Stomach (tissue), 9 donors: Measurements from ENCODE around the gene RSAD1. TPM values are rescaled to one million over a fixed set of nuclear protein-coding genes. Genes with fewer than 3 reads are reported as not detected.

Experiments used
- DNase-seq, 2 donors: peaks; one replicate each; pipeline versions ENCODE4 v3.0.0 to v3.0.0-alpha.2; 2013 to 2019
- H3K27ac ChIP-seq, 5 donors: fragments of 200-600 bp in 4 of 5; sonication (generic) in 4 of 5; one replicate each; pipeline ENCODE4 v1.5.1; 2013 to 2019; ENCODE audit warnings: mild to moderate bottlenecking in 1 of 5, moderate library complexity in 1 of 5
- H3K27me3 ChIP-seq, 3 donors: fragments of 200-600 bp; sonication (generic); one replicate each; pipeline ENCODE4 v1.5.1; 2017 to 2019; ENCODE audit warnings: mixed run types in 1 of 3
- H3K36me3 ChIP-seq, 4 donors: fragments of 200-600 bp; sonication (generic); 1 replicate in 3 of 4; 2 replicates in 1 of 4; pipeline ENCODE4 v1.5.1; 2016 to 2019
- H3K4me1 ChIP-seq, 4 donors: fragments of 200-600 bp; sonication (generic); one replicate each; pipeline ENCODE4 v1.5.1; 2016 to 2019
- H3K4me3 ChIP-seq, 4 donors: fragments of 200-600 bp; sonication (generic) in 3 of 4; one replicate each; pipeline ENCODE4 v1.5.1; 2016 to 2019; ENCODE audit warnings: mild to moderate bottlenecking in 1 of 4
- H3K9me3 ChIP-seq, 4 donors: fragments of 200-600 bp; sonication (generic); one replicate each; pipeline ENCODE4 v1.5.1; 2016 to 2019
- CTCF ChIP-seq, 7 experiments: fragments of 450-650 bp in 4 of 7; fragments of 200-600 bp in 3 of 7; sonication (generic) in 3 of 7; IDR thresholded peaks; one replicate each; pipeline ENCODE4 v1.5.1; 2016 to 2019; ENCODE audit warnings: antibody characterized with exemption in 7 of 7, control low read depth in 2 of 7, mild to moderate bottlenecking in 1 of 7
- EP300 ChIP-seq: sonication (generic); formaldehyde crosslinking; IDR thresholded peaks from one replicate; pipeline ENCODE4 v1.6.1; 2017; ENCODE audit warnings: antibody characterized with exemption
- POLR2A ChIP-seq, 4 donors: fragments of 450-650 bp; IDR thresholded peaks; one replicate each; pipeline ENCODE4 v1.6.1; 2016; ENCODE audit warnings: antibody characterized with exemption in 4 of 4, control low read depth in 2 of 4, mild to moderate bottlenecking in 1 of 4, moderate library complexity in 1 of 4
- POLR2AphosphoS5 ChIP-seq, 3 donors: sonication (generic); formaldehyde crosslinking; IDR thresholded peaks; one replicate each; pipeline ENCODE4 v1.6.1; 2016; ENCODE audit warnings: antibody characterized with exemption in 3 of 3
- WGBS, 5 donors: extraction: QIAGEN DNeasy Blood & Tissue Kit in 3 of 5; methylation state at CpG; one replicate each; pipeline versions ENCODE4 v1.1.5 to v1.1.7; 2013 to 2018; 5-methylcytosine and 5-hydroxymethylcytosine counted together
- intact Hi-C: fragments of 100-400 bp; cut with DNase I; formaldehyde crosslinking; loops from one replicate; pipeline ENCODE4 v1.15.1; 2023; ENCODE audit warnings: low total_unique reads
- polyA plus RNA-seq, 3 donors: library from polyadenylated mRNA; stranded (reverse); fragments of 200-250 nt; gene quantifications; one replicate each; pipeline ENCODE4 v1.2.3, GENCODE V29; 2013
- total RNA-seq, 5 donors: library from RNA; depleted of rRNA; stranded (reverse); fragments of >200 nt; gene quantifications; one replicate each; pipeline versions ENCODE4 v1.1.0 to v1.2.3, GENCODE V29; 2014 to 2016
- donor health status: healthy with polysubstance abuse.
- donor health status: Bipolar disorder and iron deficiency.
- donor health status: healthy.

Gene RSAD1
- total and polyA plus RNA-seq, 8 donors, result 18.7 to 54.8 (median 26.3) TPM

DNA sequence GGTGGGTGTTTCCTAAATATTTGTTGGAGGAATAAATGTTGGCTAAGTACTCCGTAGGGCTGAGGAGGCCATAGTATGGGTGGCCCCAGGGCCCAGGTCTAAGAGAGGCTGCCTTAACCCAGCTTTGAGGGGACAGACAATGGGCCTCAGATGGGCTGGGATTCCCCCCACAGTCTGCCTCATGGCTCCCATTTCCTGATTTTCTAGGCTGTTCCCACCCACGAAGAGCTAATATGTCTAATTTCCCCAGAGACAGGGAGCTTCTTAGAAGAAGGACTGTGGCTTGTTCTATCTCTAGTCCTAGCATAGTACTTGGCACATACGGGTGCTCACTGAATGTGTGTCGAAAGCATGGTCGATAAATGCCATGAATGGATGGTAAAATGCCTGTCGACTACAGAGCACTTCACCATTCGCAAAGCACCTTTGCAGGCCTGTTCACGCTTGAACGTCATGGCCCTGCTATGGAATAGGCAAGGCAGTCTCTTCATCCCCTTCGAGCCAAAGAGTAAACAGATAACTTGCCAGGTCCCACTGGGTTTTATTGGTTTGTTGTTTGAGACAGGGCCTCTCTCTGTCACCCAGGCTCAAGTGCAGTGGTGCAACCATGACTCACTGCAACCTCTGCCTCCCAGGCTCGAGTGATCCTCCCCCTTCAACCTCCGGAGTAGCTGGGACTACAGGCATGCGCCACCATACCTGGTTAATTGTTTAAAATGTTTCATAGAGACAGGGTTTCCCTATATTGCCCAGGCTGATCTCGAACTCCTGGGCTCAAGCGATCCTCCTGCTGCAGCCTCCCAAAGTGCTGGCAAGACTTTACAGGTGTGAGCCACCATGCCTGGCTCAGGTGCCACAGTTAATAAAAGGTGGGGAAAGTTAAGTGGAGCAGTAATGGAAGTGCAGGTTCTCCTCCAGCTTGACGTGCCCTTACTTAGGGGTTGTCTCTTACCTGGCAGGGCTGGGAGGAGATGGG, 19.7 kb upstream of the RSAD1 start:
- Histone ChIP-seq H3K27ac (no peak overlapping the region), H3K36me3 (peaks cover 0 to 37% (median 32%) of the 10 kb centered on the region in 4 donors), H3K4me3 (no peak overlapping the region), H3K27me3 (no peaks in the 10 kb centered on the region), H3K4me1 (peaks cover 0 to 3% (median 0%) of the 10 kb centered on the region in 4 donors), H3K9me3 (no peaks in the 10 kb centered on the region)
- WGBS, 5 donors, result 79 to 84% (median 81%) methylated on average over 16 of the region's 16 CpGs
- TF ChIP-seq EP300 (no peak), CTCF (IDR thresholded peaks at IDR 0.05) (no peak), POLR2A (IDR thresholded peaks at IDR 0.05) (no peak), POLR2AphosphoS5 (IDR thresholded peaks at IDR 0.05) (no peak)
- no peak for DNase-seq
- intact Hi-C loops, result no loop called here

- Histone ChIP-seq H3K27ac (no peak overlapping the region), H3K4me3 (no peak overlapping the region), H3K4me1 (peaks cover 0 to 8% (median 1%) of the 10 kb centered on the region in 4 donors), H3K27me3 (no peaks in the 10 kb centered on the region), H3K36me3 (peaks cover 0 to 39% (median 35%) of the 10 kb centered on the region in 4 donors), H3K9me3 (no peaks in the 10 kb centered on the region)
- intact Hi-C loops, result no loop called here
- TF ChIP-seq POLR2A (IDR thresholded peaks at IDR 0.05) (no peak), EP300 (no peak), POLR2AphosphoS5 (IDR thresholded peaks at IDR 0.05) (no peak), CTCF (IDR thresholded peaks at IDR 0.05) (no peak)
- DNase-seq, result no peak
- 69 to 91% (median 86%) methylated on average over 4 of the region's 4 CpGs for WGBS, 5 donors
Observed at GRCh38 chr17:50459756-50460155, 18.9 kb upstream of the RSAD1 start.

GRCh38 chr17:50460831-50461526, 17.7 kb upstream of the RSAD1 start:
- Histone ChIP-seq H3K9me3 (no peaks in the 10 kb centered on the region), H3K36me3 (peaks cover 0 to 46% (median 40%) of the 10 kb centered on the region in 4 donors), H3K27me3 (no peaks in the 10 kb centered on the region), H3K4me1 (peaks cover 0 to 8% (median 3%) of the 10 kb centered on the region in 4 donors), H3K27ac (no peak overlapping the region), H3K4me3 (no peak overlapping the region)
- no peak for DNase-seq
- no peak for TF ChIP-seq POLR2AphosphoS5 (IDR thresholded peaks at IDR 0.05)
- TF ChIP-seq EP300, result no peak
- TF ChIP-seq POLR2A (IDR thresholded peaks at IDR 0.05), result no peak
- TF ChIP-seq CTCF (IDR thresholded peaks at IDR 0.05), result no peak
- intact Hi-C loops, result no loop called here
- WGBS, 5 donors, result 89 to 95% (median 90%) methylated on average over 3 to 9 of the region's 9 CpGs

GRCh38 chr17:50461550-50462132, 17.0 kb upstream of the RSAD1 start:
- H3K36me3 ChIP-seq, result peaks cover 0 to 46% (median 34%) of the 10 kb centered on the region in 4 donors
- H3K9me3 ChIP-seq, result no peaks in the 10 kb centered on the region
- TF ChIP-seq EP300 (no peak), POLR2A (IDR thresholded peaks at IDR 0.05) (no peak), POLR2AphosphoS5 (IDR thresholded peaks at IDR 0.05) (no peak), CTCF (IDR thresholded peaks at IDR 0.05) (no peak)
- intact Hi-C loops, result no loop called here
- DNase-seq, result no peak
- H3K27me3 ChIP-seq, result peaks cover 0 to 2% (median 0%) of the 10 kb centered on the region in 3 donors
- H3K27ac ChIP-seq, result no peak overlapping the region
- WGBS, 5 donors, result 90 to 95% (median 94%) methylated on average over 12 to 14 of the region's 14 CpGs
- peaks cover under 1 to 11% (median 7%) of the 10 kb centered on the region in 4 donors for H3K4me1 ChIP-seq
- no peak overlapping the region for H3K4me3 ChIP-seq
